DOHH2 (cell line): ENCODE measurements around the gene STK25.

Experiments used
- H3F3A ChIP-seq: fragments of 200-600 bp; sonication (generic), shearing (Covaris generic); 2 replicates; pipeline ENCODE4 v1.6.0; 2016; ENCODE audit warnings: antibody characterized with exemption, mild to moderate bottlenecking; ENCODE audit not compliant: control insufficient read depth, insufficient read depth
- H3K27ac ChIP-seq: fragments of 200-600 bp; sonication (generic); 2 replicates; pipeline ENCODE4 v1.5.1; 2014; ENCODE audit warnings: low read depth, mild to moderate bottlenecking, low read length, moderate library complexity
- H3K27me3 ChIP-seq: fragments of 200-600 bp; sonication (generic); 2 replicates; pipeline ENCODE4 v1.6.1; 2014; ENCODE audit warnings: mild to moderate bottlenecking, low read length, mixed read lengths; ENCODE audit not compliant: control insufficient read depth
- H3K36me3 ChIP-seq: fragments of 200-600 bp; sonication (generic); 2 replicates; pipeline ENCODE4 v1.6.1; 2014; ENCODE audit warnings: mild to moderate bottlenecking, low read length, moderate library complexity, mixed read lengths; ENCODE audit not compliant: control insufficient read depth
- H3K4me1 ChIP-seq: fragments of 200-600 bp; sonication (generic); 2 replicates; pipeline ENCODE4 v1.6.1; 2014; ENCODE audit warnings: mild to moderate bottlenecking, low read length, mixed read lengths; ENCODE audit not compliant: control insufficient read depth
- H3K4me2 ChIP-seq: fragments of 200-600 bp; sonication (generic); 2 replicates; pipeline ENCODE4 v1.6.0; 2014; ENCODE audit warnings: mild to moderate bottlenecking, low read length, moderate library complexity
- H3K4me3 ChIP-seq: fragments of 200-600 bp; sonication (generic); 2 replicates; pipeline ENCODE4 v1.5.1; 2014; ENCODE audit warnings: mild to moderate bottlenecking, low read length, mixed read lengths
- H3K79me2 ChIP-seq: fragments of 200-600 bp; sonication (generic); 2 replicates; pipeline ENCODE4 v1.6.1; 2014; ENCODE audit warnings: mild to moderate bottlenecking, low read length, mixed read lengths; ENCODE audit not compliant: control insufficient read depth
- H3K9me2 ChIP-seq: fragments of 200-600 bp; sonication (generic); replicated peaks from 2 replicates; pipeline ENCODE4 v1.6.1; 2014; ENCODE audit warnings: mild to moderate bottlenecking, low read length, mixed read lengths; ENCODE audit not compliant: control insufficient read depth
- H3K9me3 ChIP-seq: fragments of 200-600 bp; sonication (generic); 2 replicates; pipeline ENCODE4 v1.6.1; 2014; ENCODE audit warnings: antibody characterized with exemption, low read length, mixed read lengths; ENCODE audit not compliant: control insufficient read depth, insufficient read depth
- H4K20me1 ChIP-seq: fragments of 200-600 bp; sonication (generic); 2 replicates; pipeline ENCODE4 v1.6.0; 2014; ENCODE audit warnings: low read depth, mild to moderate bottlenecking, antibody characterized with exemption, low read length, moderate library complexity; ENCODE audit not compliant: control insufficient read depth, insufficient read depth
- CTCF ChIP-seq: fragments of 200-600 bp; sonication (generic); IDR thresholded peaks from one replicate; pipeline ENCODE4 v1.5.1; 2014; ENCODE audit warnings: antibody characterized with exemption, mild to moderate bottlenecking, low read depth, low read length; ENCODE audit not compliant: poor library complexity, severe bottlenecking
- EZH2phosphoT487 ChIP-seq: fragments of 200-600 bp; sonication (generic); IDR thresholded peaks from 2 replicates; pipeline ENCODE4 v1.6.1; 2017; ENCODE audit warnings: borderline replicate concordance, mild to moderate bottlenecking, antibody characterized with exemption, low read length, moderate library complexity, mixed read lengths

STK25 gene

GRCh38 chr2:241554610-241555322 is 46.4 kb upstream of the STK25 start:
- Histone ChIP-seq H3K79me2 (no peaks in the 10 kb centered on the region), H3K27me3 (no peaks in the 10 kb centered on the region; the same call in 1 of the 2 replicates), H3F3A (peaks cover 5% of the 10 kb centered on the region), H4K20me1 (no peaks in the 10 kb centered on the region), H3K9me3 (no peaks in the 10 kb centered on the region), H3K4me1 (peaks cover 8% of the 10 kb centered on the region), H3K9me2 (no peaks in the 10 kb centered on the region), H3K27ac (no peak overlapping the region), H3K4me3 (no peak overlapping the region), H3K4me2 (no peak overlapping the region), H3K36me3 (no peaks in the 10 kb centered on the region)
- TF ChIP-seq EZH2phosphoT487, result no peak
- TF ChIP-seq CTCF, result no peak

GRCh38 chr2:241553981-241554380 is 45.6 kb upstream of the STK25 start:
- Histone ChIP-seq H3K9me3 (no peaks in the 10 kb centered on the region), H3K4me1 (peaks cover 8% of the 10 kb centered on the region), H3K4me2 (no peak overlapping the region), H3K27ac (no peak overlapping the region), H3K36me3 (no peaks in the 10 kb centered on the region), H3K4me3 (no peak overlapping the region), H4K20me1 (no peaks in the 10 kb centered on the region), H3K27me3 (no peaks in the 10 kb centered on the region; the same call in 1 of the 2 replicates), H3F3A (peaks cover 5% of the 10 kb centered on the region), H3K79me2 (no peaks in the 10 kb centered on the region), H3K9me2 (no peaks in the 10 kb centered on the region)
- TF ChIP-seq CTCF (no peak), EZH2phosphoT487 (no peak)

- no peaks in the 10 kb centered on the region for H4K20me1 ChIP-seq
- no peaks in the 10 kb centered on the region for H3K36me3 ChIP-seq
- no peak overlapping the region for H3K4me3 ChIP-seq
- H3K9me3 ChIP-seq, result no peaks in the 10 kb centered on the region
- peaks cover 8% of the 10 kb centered on the region for H3K4me1 ChIP-seq
- no peak for TF ChIP-seq EZH2phosphoT487
- no peak overlapping the region for H3K4me2 ChIP-seq
- no peak overlapping the region for H3K27ac ChIP-seq
- no peaks in the 10 kb centered on the region for H3K9me2 ChIP-seq
- peaks cover 5% of the 10 kb centered on the region for H3F3A ChIP-seq
- H3K79me2 ChIP-seq, result no peaks in the 10 kb centered on the region
- H3K27me3 ChIP-seq, result no peaks in the 10 kb centered on the region; the same call in 1 of the 2 replicates
Measured at GRCh38 chr2:241553512-241553830, 45.1 kb upstream of the STK25 start.

GRCh38 chr2:241551998-241552737 is 43.8 kb upstream of the STK25 start:
- Histone ChIP-seq H3K27ac (no peak overlapping the region), H3K36me3 (no peaks in the 10 kb centered on the region), H3K9me2 (no peaks in the 10 kb centered on the region), H3K4me3 (no peak overlapping the region), H3K79me2 (no peaks in the 10 kb centered on the region), H3K4me1 (peaks cover 8% of the 10 kb centered on the region), H3K27me3 (peaks cover 7% of the 10 kb centered on the region), H3K9me3 (no peaks in the 10 kb centered on the region), H3F3A (peaks cover 5% of the 10 kb centered on the region), H3K4me2 (no peak overlapping the region), H4K20me1 (no peaks in the 10 kb centered on the region)
- TF ChIP-seq CTCF (no peak), EZH2phosphoT487 (no peak)
